ENCODE data around the gene SNAI1.
"Not testable (repeated sequence)": the region's sequence is repeated elsewhere in the genome, so short reads cannot be mapped to it uniquely, and the experiment has no call there.

The SNAI1 gene

GRCh38 chr20:49982346-49983122 lies at the start of gene SNAI1:
Gene SNAI1 (plus strand): TSS chr20:49982980. CDS start chr20:49983060, 80 bp downstream.
- DNase-seq (ENCODE audit: low read depth): peak; percentile 83

GRCh38 chr20:49935746-49936152 lies 47.0 kb upstream of the SNAI1 start:
- no peak for DNase-seq (ENCODE audit: low read depth)

- peak; percentile 88 for DNase-seq (ENCODE audit: low read depth)
Measured at GRCh38 chr20:49936153-49937026, 46.4 kb upstream of the SNAI1 start, which contains the start of gene RNF114. Gene RNF114 (plus strand): TSS chr20:49936397. CDS start chr20:49936413, 16 bp downstream.

- DNase-seq (ENCODE audit: low read depth): no peak
Measured at GRCh38 chr20:49937027-49937929, 45.5 kb upstream of the SNAI1 start.

- DNase-seq (ENCODE audit: low read depth): no peak
Measured at GRCh38 chr20:49938173-49939163, 44.3 kb upstream of the SNAI1 start.

- DNase-seq (ENCODE audit: low read depth): no peak
Measured at GRCh38 chr20:49941456-49941855, 41.3 kb upstream of the SNAI1 start.

GRCh38 chr20:49942303-49942702 lies 40.5 kb upstream of the SNAI1 start:
- no peak for DNase-seq (ENCODE audit: low read depth)

- no peak for DNase-seq (ENCODE audit: low read depth)
Measured at GRCh38 chr20:49942942-49943341, 39.8 kb upstream of the SNAI1 start.

GRCh38 chr20:49945306-49945700 lies 37.5 kb upstream of the SNAI1 start:
- no peak for DNase-seq (ENCODE audit: low read depth)

- DNase-seq (ENCODE audit: low read depth): no peak
Measured at GRCh38 chr20:49945701-49946477, 36.9 kb upstream of the SNAI1 start.

- DNase-seq (ENCODE audit: low read depth): no peak
Measured at GRCh38 chr20:49948178-49948577, 34.6 kb upstream of the SNAI1 start.

GRCh38 chr20:49948809-49949507 lies 33.8 kb upstream of the SNAI1 start:
- no peak for DNase-seq (ENCODE audit: low read depth)

- no peak for DNase-seq (ENCODE audit: low read depth)
Measured at GRCh38 chr20:49951151-49951550, 31.6 kb upstream of the SNAI1 start.

GRCh38 chr20:49955167-49955566 lies 27.6 kb upstream of the SNAI1 start:
- no peak for DNase-seq (ENCODE audit: low read depth)

GRCh38 chr20:49955830-49956396 lies 26.9 kb upstream of the SNAI1 start:
- DNase-seq (ENCODE audit: low read depth): not testable (repeated sequence)

- no peak for DNase-seq (ENCODE audit: low read depth)
Measured at GRCh38 chr20:49956689-49957088, 26.1 kb upstream of the SNAI1 start.

- not testable (repeated sequence) for DNase-seq (ENCODE audit: low read depth)
Measured at GRCh38 chr20:49957089-49957938, 25.5 kb upstream of the SNAI1 start.

GRCh38 chr20:49961413-49961812 lies 21.4 kb upstream of the SNAI1 start:
- no peak for DNase-seq (ENCODE audit: low read depth)
